ENCODE data around the gene DNAJC27.

Gene DNAJC27

DNA sequence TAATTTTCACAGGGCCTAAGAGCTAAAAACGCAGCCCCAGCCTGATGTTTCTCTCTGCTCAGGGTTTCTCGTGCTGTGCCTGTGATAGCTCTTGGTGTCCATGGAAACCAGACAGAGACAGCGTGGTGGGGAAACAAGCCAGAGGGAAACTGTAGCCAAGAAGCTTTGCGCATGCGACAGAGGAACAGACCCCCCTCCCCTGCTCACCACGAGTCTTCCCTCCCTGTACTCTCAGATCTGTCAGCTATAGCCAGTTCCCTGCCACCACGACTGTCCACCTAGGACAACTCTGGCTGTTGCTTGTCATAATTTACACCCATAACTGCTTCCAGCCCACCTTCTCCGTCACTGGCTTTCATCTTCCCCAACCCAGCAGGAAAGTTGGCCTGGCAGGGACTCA is 13.2 kb upstream of the DNAJC27 start:
- Histone ChIP-seq H3K4me1 (ENCODE audit: insufficient read depth, low read length, poor library complexity, severe bottlenecking) (no peaks in the 10 kb centered on the region), H3K36me3 (ENCODE audit: insufficient read depth, low read length) (no peaks in the 10 kb centered on the region), H3K9me3 (ENCODE audit: insufficient read depth, low read depth, low read length) (no peaks in the 10 kb centered on the region), H3K9me2 (replicated peaks; ENCODE audit: low read depth, low read length) (no peaks in the 10 kb centered on the region), H3K27me3 (ENCODE audit: insufficient read depth, low read length, poor library complexity, severe bottlenecking) (no peaks in the 10 kb centered on the region), H3K79me2 (ENCODE audit: insufficient read depth, low read length) (no peaks in the 10 kb centered on the region), H2AFZ (ENCODE audit: low read length) (no peak overlapping the region), H3F3A (ENCODE audit: low read depth) (no peaks in the 10 kb centered on the region), H3K4me2 (ENCODE audit: low read depth, low read length, poor library complexity, severe bottlenecking) (no peak overlapping the region), H3K9ac (ENCODE audit: low read depth, low read length, poor library complexity, severe bottlenecking) (no peak overlapping the region), H4K20me1 (ENCODE audit: insufficient read depth, low read length, poor library complexity, severe bottlenecking) (no peaks in the 10 kb centered on the region), H3K4me3 (ENCODE audit: low read length, poor library complexity, severe bottlenecking) (no peak overlapping the region)
- TF ChIP-seq EZH2phosphoT487 (IDR thresholded peaks at IDR 0.05; ENCODE audit: borderline replicate concordance), result no peak
- TF ChIP-seq, protein P1, sequence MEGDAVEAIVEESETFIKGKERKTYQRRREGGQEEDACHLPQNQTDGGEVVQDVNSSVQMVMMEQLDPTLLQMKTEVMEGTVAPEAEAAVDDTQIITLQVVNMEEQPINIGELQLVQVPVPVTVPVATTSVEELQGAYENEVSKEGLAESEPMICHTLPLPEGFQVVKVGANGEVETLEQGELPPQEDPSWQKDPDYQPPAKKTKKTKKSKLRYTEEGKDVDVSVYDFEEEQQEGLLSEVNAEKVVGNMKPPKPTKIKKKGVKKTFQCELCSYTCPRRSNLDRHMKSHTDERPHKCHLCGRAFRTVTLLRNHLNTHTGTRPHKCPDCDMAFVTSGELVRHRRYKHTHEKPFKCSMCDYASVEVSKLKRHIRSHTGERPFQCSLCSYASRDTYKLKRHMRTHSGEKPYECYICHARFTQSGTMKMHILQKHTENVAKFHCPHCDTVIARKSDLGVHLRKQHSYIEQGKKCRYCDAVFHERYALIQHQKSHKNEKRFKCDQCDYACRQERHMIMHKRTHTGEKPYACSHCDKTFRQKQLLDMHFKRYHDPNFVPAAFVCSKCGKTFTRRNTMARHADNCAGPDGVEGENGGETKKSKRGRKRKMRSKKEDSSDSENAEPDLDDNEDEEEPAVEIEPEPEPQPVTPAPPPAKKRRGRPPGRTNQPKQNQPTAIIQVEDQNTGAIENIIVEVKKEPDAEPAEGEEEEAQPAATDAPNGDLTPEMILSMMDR (conservative IDR thresholded peaks at IDR 0.05; ENCODE audit: low read length), result no peak

DNA sequence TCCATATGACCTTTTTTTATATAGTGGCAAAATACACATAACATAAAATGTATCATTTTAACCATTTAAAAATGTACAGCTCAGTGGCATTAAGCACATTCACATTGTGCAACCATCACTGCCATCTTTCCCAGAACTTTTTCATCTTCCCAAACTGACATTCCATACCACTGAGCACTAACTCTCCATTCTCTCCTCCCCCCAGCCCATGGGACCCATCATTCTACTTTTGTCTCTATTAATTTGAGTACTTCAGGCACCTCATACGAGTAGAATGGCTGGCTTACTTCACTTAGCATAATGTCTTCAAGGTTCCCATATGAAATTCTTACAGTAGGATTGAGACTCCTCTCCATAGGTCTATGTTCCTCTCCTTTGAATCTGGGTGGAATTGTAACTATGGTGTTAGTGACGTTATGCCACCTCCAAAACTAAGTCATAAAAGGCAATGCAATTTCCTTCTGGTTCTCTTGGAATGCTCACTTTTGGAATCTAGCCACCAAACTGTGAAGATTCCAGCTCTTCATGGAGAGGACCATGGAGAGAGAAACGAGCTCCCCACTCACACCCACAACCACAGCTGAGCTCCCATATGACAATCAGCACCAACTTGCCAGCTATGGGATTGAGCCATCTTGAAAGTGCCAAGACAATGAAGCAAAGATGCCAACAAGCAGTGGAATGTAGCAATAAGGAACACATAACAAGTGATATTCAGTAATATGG is 9.8 kb upstream of the DNAJC27 start:
- Histone ChIP-seq H3K9me3 (ENCODE audit: insufficient read depth, low read depth, low read length) (no peaks in the 10 kb centered on the region), H2AFZ (ENCODE audit: low read length) (no peak overlapping the region), H4K20me1 (ENCODE audit: insufficient read depth, low read length, poor library complexity, severe bottlenecking) (no peaks in the 10 kb centered on the region), H3K27me3 (ENCODE audit: insufficient read depth, low read length, poor library complexity, severe bottlenecking) (no peaks in the 10 kb centered on the region), H3K4me3 (ENCODE audit: low read length, poor library complexity, severe bottlenecking) (no peak overlapping the region), H3K36me3 (ENCODE audit: insufficient read depth, low read length) (no peaks in the 10 kb centered on the region), H3F3A (ENCODE audit: low read depth) (no peaks in the 10 kb centered on the region), H3K9ac (ENCODE audit: low read depth, low read length, poor library complexity, severe bottlenecking) (no peak overlapping the region), H3K9me2 (replicated peaks; ENCODE audit: low read depth, low read length) (no peaks in the 10 kb centered on the region), H3K4me1 (ENCODE audit: insufficient read depth, low read length, poor library complexity, severe bottlenecking) (no peaks in the 10 kb centered on the region), H3K79me2 (ENCODE audit: insufficient read depth, low read length) (no peaks in the 10 kb centered on the region), H3K4me2 (ENCODE audit: low read depth, low read length, poor library complexity, severe bottlenecking) (no peak overlapping the region)
- TF ChIP-seq, protein P1 (conservative IDR thresholded peaks at IDR 0.05; ENCODE audit: low read length), result no peak
- no peak for TF ChIP-seq EZH2phosphoT487 (IDR thresholded peaks at IDR 0.05; ENCODE audit: borderline replicate concordance)

DNA sequence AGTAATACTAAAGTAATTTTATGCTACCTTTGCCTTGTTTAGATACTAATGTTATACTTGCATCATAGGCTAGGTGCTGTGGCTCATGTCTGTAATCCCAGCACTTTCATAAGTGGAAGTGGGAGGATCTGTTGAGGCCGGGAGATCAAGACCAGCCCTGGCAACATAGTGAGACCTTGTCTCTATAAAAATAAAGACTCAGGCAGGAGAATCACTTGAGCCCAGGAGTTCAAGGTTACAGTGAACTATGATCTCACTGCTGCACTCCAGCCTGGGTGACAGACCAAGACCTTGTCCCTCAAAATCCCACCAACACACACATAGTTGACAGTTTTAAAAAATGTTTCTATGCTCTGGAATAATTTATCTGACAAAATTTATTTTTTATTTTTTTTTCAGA is 6.9 kb upstream of the DNAJC27 start:
- no peak overlapping the region for H3K9ac ChIP-seq (ENCODE audit: low read depth, low read length, poor library complexity, severe bottlenecking)
- H3K79me2 ChIP-seq (ENCODE audit: insufficient read depth, low read length), result peaks cover 6% of the 10 kb centered on the region; the same call in 1 of the 2 replicates
- no peak overlapping the region for H3K4me2 ChIP-seq (ENCODE audit: low read depth, low read length, poor library complexity, severe bottlenecking)
- H3K9me2 ChIP-seq (replicated peaks; ENCODE audit: low read depth, low read length), result no peaks in the 10 kb centered on the region
- no peak overlapping the region for H3K4me3 ChIP-seq (ENCODE audit: low read length, poor library complexity, severe bottlenecking)
- TF ChIP-seq EZH2phosphoT487 (IDR thresholded peaks at IDR 0.05; ENCODE audit: borderline replicate concordance), result no peak
- TF ChIP-seq, protein P1 (conservative IDR thresholded peaks at IDR 0.05; ENCODE audit: low read length), result no peak
- no peaks in the 10 kb centered on the region for H3F3A ChIP-seq (ENCODE audit: low read depth)
- H3K36me3 ChIP-seq (ENCODE audit: insufficient read depth, low read length), result no peaks in the 10 kb centered on the region
- H4K20me1 ChIP-seq (ENCODE audit: insufficient read depth, low read length, poor library complexity, severe bottlenecking), result no peaks in the 10 kb centered on the region
- H2AFZ ChIP-seq (ENCODE audit: low read length), result no peak overlapping the region
- H3K4me1 ChIP-seq (ENCODE audit: insufficient read depth, low read length, poor library complexity, severe bottlenecking), result no peaks in the 10 kb centered on the region
- no peaks in the 10 kb centered on the region for H3K9me3 ChIP-seq (ENCODE audit: insufficient read depth, low read depth, low read length)
- H3K27me3 ChIP-seq (ENCODE audit: insufficient read depth, low read length, poor library complexity, severe bottlenecking), result no peaks in the 10 kb centered on the region
